Activated effector memory CD4-positive, alpha-beta T cell treated with Interleukin-2 at 50 U/mL for 16 hours (primary cell): ENCODE results near the gene PHYKPL.
"Not testable (repeated sequence)": the region's sequence is repeated elsewhere in the genome, so short reads cannot be mapped to it uniquely, and the experiment has no call there.

ENCODE experiments used
- DNase-seq: peaks from one replicate; pipeline ENCODE4 v3.0.0-alpha.2; 2020

The PHYKPL gene

GRCh38 chr5:178261666-178262600 lies 29.3 kb upstream of the PHYKPL start:
- DNase-seq, result no peak

DNA sequence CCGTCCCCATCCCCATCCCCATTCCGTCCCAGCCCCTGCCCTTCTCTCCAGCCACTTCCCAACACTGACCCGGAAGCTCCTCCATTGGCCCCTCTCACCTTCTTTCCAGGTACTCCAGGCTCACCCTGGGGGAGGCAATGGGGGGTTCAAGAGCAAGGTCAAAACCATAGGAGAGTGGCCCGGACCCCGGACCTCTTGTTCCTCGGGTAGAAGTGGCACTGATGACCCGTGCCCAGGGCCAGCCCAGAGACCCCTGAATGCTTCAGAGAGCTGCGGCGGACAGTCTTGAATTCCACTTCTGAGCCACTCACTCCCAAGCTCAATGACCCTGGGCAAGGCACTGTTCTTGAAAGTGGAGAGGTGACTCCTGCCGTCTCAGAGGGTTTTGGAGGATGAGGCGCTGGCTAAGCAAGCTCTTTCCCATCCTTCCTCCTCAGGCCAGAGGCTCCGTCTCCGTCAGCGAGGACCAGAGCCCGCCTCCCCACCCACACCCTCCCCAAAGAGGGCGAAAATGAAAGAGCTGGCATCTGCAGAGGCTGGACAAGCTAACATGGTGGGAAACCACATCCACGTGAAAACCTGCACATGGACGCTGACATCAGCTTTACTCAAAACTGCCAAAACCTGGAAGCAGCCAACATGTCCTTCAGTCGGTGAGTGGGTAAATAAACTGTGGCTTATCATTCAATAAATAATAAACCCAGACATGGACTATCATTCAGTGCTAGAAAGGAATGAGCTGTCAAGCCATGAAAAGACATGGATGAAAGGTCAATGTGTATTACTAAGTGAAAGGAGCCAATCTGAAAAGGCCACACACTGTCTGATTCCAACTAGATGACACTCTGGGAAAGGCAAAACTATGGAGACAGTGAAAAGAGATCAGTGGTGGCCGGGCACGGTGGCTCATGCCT lies 27.3 kb upstream of the PHYKPL start:
- DNase-seq, result no peak

- DNase-seq, result no peak
These were observed 25.0 kb upstream of the PHYKPL start for GRCh38 chr5:178257650-178258049.

- no peak for DNase-seq
These were observed 24.1 kb upstream of the PHYKPL start for GRCh38 chr5:178256746-178257145.

GRCh38 chr5:178253632-178254031 lies 21.0 kb upstream of the PHYKPL start:
- not testable (repeated sequence) for DNase-seq

DNA sequence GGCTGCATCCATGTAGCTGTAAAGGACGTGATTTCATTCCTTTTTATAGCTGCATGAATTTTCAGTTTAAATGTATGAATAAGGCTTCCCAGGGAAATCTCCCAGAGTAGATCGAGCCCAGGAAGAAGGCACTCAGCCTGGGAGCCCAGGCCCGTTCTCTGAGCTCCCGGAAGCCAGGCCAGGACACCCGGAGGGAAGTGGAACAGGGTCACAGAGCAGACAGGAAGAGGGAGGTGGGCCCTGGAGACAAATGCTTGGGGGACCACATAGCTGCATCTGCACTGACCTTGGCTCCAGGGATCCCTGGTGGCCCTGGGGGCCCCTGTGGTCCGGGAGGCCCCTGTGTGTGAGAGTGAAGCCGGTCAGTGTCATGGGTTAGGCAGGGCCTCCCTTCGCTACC lies 19.7 kb upstream of the PHYKPL start:
- DNase-seq, result no peak

DNA sequence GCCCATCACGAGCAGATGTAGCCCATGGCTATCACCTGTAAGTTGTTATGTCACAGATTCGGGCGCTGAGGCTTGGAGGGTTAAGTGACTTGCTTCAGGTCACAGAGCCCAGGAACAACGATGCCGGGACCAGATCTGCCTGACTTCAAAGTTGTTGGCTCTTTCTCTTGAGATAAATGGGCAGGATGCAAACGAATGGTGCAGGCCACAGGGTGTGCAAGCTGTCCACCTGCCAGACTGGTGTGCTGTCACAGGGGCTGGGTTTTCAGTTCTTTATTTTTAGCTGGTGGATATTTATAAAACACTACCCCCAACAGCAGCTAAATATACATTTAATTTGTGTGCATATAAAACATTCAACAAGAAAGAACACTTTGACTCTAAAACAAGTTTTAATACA lies 17.7 kb upstream of the PHYKPL start:
- DNase-seq, result no peak

DNA sequence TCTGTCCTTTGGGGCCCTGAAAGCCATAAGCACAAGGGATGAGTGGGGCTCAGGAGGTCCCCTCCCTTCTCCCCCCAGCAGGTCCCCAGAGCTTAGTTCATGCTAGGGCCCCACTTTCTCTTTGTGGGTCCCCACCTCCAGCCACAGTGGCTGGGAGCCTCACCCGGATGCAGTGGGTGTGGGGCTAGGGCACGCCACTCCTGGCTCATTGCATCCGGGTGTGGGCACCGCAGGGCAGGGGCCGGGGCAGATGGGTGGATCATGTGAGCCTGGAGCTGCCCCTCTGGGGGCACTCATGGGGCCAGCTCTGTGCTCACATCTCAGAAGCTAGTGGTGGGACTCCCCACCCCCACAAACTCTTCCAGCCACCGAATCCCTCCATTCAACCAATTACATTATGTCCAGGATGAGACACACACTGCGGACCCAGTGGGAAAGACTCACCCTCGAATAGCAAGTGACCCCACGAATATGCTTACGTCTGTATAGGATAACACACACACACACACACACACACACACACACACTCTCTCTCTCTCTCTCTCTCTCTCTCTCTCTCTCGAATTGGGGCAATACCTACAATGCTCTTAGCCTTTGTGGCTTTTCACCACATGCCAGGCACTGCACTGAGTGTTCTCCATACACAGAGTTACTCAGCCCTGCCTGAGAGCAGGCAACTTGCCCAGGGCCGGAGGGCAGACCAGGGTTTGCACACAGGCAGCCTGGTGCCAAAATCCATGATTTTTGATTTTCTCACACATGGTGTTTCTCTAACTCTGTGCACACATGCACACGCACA lies 16.8 kb upstream of the PHYKPL start:
- DNase-seq, result peak; percentile 22

- DNase-seq, result no peak
These were observed 16.1 kb upstream of the PHYKPL start for GRCh38 chr5:178248750-178249149.

- no peak for DNase-seq
These were observed 15.2 kb upstream of the PHYKPL start for GRCh38 chr5:178247481-178248456.

GRCh38 chr5:178246624-178247279 lies 14.2 kb upstream of the PHYKPL start:
- no peak for DNase-seq

DNA sequence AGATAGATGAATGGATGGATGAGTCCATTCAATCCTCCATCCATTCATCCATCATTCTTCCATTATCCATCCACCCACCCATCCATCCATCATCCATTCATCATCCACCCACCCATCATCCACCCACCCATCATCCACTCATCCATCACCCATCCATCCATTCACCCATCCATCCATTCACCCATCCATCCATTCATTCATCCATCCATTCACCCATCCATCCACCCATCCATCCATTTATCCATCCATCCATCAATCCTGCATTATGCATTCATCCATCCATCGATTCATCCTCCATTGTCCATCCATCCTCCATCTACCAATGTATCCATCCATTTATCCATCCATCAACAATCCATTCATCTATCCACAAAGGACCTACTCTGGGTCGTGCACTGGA lies 12.8 kb upstream of the PHYKPL start:
- DNase-seq, result no peak

GRCh38 chr5:178244576-178244975 lies 12.0 kb upstream of the PHYKPL start:
- DNase-seq, result no peak

DNA sequence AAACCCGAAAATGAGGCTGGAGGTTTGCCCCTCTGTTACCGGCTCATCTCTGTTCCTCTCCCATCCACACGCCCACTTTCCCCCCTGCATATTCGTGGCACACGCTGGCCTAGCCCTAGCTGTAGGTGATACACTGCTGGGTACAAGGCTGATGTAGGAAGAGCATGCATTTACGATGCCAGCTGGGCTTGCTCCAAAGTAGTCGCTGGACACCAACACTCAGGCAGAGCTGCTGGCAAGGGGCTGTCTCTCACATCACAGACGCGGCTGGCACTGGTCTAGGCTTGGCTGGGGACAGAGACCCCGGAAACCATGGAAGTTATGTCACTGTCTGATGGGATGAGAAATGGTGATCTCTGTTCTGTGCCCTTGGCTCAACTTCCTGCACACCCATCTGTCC lies 9.8 kb upstream of the PHYKPL start:
- DNase-seq, result no peak

- DNase-seq, result no peak
These were observed 9.2 kb upstream of the PHYKPL start for GRCh38 chr5:178241688-178242231.

- no peak for DNase-seq
These were observed 8.6 kb upstream of the PHYKPL start for GRCh38 chr5:178241231-178241663.

DNA sequence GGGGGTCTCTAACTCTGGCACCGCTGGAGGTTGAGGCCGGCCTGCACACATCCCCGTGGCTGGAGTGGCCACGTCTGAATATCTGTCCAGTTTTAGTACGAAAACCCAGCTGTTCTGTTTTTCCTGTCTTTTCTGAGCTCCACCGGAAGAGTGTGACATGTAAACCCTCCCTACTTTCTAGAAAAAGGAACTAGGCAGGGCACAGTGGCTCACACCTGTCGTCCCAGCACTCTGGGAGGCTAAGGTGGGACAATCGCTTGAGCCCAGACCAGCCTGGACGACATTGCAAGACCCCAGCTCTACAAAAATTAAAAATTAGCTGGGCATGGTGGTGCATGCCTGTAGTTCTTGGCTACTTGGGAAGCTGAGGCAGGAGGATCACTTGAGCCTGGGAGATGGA lies 8.2 kb upstream of the PHYKPL start:
- DNase-seq, result no peak

DNA sequence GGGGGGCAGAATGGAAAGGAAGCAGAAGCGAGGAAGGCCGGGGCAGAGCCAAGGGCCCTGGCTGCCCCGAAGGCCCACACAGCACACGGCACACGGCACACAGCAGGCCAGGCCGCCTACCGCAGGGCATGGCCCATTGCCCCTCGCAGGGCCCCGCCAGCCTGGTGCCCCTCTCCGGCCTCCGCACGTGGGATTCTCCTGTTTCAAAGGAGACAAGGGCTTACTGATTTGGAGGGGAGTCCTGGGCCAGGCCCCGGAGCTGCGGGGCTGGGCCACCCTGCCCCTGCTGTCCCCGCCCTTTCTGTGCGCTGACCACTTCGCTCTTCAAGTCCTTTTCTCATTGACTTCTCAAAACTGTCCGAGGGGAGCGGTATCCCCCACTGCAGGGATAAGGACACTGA lies 7.7 kb upstream of the PHYKPL start:
- DNase-seq, result no peak

GRCh38 chr5:178239626-178240301 lies 7.2 kb upstream of the PHYKPL start:
- not testable (repeated sequence) for DNase-seq
